D721Med (cell line): ENCODE data around the gene PCK1.

Source experiments
- DNase-seq: peaks from one replicate; pipeline ENCODE4 v3.0.0; 2011; ENCODE audit warnings: low spot score; ENCODE audit not compliant: insufficient read length
- FAIRE-seq: peaks from 2 replicates; lab custom pipeline; 2011; peaks lifted over from hg19 to GRCh38; lab: Jason Lieb, UNC
- TF ChIP-seq, protein P1 (sequence below): IDR thresholded peaks from 2 replicates; pipeline ENCODE4 v1.5.1; 2012; ENCODE audit warnings: mild to moderate bottlenecking, control low read depth; ENCODE audit not compliant: insufficient read depth; ENCODE audit errors: missing control alignments

PCK1 gene

DNA sequence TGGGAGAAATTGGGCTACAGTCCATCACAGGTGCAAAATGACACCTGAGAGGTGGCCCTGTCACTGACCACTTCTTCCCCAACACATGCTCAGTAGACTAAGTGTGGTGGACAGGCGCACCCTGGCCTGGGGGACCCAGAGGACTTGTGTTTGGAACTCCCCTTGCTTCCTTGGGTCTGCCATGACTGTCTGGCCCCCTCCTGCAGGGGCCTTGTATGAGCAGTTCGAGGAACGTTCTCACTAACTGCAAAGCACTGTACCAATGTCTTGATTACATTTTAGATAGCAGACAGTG, 4.0 kb upstream of the PCK1 start:
- FAIRE-seq = no peak
- no peak for DNase-seq

DNA sequence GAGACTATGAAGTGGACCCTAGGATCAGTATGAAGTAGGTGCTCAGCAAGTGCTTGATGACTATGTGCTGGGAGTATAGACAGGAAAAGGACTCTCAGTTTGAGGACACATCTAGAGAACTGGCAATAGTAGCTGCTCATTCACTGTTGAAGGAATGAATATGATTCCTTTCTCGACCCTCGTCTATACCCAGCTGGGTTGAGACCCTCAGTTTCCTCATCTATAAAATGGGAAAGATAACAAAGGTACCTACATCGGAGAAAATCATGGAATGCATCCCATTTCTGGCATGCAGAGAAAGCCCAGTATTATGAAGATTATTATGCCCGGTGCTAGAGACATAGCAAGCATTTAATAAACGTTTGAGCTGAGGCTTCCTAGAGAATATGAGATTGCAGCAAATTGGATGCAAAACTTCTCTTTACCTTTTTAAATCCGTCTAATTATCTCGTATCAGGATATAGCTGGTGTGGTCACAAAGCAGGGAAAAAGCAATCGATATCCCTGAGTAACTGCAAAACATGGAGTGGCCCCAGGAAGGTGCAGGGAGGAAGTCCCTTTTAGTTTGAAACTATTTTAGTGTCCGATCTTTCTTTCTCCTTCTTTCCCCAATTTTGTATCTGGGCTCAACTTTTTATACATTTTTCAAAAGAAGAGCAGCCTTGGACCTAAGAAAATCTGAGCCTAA, 2.8 kb upstream of the PCK1 start:
- FAIRE-seq (no peak), DNase-seq (no peak)
- TF ChIP-seq, protein P1, sequence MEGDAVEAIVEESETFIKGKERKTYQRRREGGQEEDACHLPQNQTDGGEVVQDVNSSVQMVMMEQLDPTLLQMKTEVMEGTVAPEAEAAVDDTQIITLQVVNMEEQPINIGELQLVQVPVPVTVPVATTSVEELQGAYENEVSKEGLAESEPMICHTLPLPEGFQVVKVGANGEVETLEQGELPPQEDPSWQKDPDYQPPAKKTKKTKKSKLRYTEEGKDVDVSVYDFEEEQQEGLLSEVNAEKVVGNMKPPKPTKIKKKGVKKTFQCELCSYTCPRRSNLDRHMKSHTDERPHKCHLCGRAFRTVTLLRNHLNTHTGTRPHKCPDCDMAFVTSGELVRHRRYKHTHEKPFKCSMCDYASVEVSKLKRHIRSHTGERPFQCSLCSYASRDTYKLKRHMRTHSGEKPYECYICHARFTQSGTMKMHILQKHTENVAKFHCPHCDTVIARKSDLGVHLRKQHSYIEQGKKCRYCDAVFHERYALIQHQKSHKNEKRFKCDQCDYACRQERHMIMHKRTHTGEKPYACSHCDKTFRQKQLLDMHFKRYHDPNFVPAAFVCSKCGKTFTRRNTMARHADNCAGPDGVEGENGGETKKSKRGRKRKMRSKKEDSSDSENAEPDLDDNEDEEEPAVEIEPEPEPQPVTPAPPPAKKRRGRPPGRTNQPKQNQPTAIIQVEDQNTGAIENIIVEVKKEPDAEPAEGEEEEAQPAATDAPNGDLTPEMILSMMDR = no peak

More for the DNA sequence above, 4.0 kb upstream of the PCK1 start:
- TF ChIP-seq, protein P1 = no peak

DNA sequence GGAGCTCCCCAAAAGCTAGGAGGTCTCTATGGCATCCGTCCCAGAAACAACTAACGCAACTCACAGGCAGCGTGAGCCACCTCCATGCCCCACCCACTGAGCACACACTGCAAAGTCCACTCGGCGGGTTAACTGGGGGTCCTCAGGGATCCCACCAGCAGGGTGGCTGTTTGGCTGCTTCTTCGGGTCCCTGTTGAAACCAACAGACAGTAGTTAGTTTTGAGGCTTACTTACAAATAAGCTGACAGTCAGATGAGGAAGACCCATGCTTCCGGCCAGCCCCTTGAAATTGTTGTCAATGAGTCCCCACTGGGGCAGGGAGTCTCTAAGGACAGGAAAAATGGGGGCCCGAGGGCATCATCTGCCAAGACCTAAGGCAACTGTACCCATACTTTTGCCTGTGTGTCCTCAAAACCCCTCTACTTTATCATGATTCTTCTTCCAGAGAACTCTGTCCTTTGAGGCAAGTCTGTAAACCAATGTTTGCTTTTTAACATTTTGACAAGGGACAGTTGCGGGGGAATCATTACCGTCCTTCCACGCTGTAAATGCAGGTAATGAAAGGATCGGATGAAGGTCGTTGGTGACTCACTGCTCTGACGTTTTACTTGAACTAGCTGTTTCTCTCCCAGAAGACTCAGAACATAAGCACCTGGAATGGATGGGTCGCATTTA, 2.2 kb upstream of the PCK1 start:
- DNase-seq (no peak), FAIRE-seq (no peak)
- TF ChIP-seq, protein P1 = no peak

DNA sequence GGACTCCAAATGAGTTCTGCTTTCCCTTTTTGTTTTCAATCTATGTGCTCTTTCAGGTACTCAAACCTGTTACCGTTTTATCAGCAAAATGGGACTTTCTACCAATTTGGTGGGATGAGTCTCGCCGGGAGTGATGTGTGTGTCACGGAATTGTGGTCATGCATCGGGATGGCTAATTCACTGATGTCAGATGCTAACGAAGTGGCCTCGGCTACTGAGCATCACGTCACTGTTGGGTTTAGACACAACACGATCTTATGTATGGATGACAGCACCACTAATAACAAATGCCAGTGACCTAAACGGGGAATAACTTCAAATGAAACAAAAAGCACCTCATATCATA, 1.6 kb upstream of the PCK1 start:
- no peak for DNase-seq
- TF ChIP-seq, protein P1 = no peak
- FAIRE-seq = no peak

DNA sequence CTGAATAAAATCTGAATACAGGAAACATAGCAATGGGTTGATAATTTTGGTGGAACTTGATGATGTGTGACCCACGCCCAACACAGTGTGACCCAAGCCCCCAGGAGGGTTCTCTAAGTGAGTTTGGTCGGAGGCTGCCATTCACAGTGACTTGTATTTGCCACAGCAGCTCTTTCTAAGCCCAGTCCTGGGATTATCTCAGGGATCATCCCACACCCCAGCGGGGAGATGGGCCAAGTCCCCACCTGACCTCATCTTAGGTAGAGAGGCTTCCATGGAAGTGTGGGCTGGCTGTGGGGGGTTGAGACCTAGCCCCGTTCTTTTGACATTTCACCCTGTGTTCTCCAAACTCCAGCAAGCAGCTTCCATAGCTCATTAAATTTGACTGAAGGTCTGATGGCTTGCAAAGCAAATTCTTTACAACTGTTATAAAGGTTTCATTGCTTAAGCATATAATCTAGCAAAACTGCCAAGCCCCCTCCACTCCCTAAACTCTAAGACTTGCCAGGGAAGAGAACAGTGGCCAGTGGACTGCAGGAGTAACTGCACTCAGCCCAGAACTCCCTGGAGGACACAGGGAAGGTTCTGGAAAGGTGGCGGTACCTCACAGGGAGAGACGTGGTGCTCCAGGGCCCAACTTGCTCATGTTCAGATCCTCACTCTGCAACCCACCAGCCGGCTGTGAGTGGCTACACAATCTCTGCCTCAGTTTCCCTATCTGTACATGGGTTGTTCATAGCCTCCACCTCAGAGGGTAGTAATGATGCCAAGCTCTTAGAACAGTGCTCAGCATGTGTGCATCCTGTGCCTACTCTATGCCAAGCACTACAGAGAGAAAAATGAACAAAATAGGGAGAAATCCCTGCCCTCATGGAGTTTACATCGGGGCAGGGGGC, 1.0 kb upstream of the PCK1 start:
- DNase-seq = no peak
- FAIRE-seq = no peak
- TF ChIP-seq, protein P1 = no peak

DNA sequence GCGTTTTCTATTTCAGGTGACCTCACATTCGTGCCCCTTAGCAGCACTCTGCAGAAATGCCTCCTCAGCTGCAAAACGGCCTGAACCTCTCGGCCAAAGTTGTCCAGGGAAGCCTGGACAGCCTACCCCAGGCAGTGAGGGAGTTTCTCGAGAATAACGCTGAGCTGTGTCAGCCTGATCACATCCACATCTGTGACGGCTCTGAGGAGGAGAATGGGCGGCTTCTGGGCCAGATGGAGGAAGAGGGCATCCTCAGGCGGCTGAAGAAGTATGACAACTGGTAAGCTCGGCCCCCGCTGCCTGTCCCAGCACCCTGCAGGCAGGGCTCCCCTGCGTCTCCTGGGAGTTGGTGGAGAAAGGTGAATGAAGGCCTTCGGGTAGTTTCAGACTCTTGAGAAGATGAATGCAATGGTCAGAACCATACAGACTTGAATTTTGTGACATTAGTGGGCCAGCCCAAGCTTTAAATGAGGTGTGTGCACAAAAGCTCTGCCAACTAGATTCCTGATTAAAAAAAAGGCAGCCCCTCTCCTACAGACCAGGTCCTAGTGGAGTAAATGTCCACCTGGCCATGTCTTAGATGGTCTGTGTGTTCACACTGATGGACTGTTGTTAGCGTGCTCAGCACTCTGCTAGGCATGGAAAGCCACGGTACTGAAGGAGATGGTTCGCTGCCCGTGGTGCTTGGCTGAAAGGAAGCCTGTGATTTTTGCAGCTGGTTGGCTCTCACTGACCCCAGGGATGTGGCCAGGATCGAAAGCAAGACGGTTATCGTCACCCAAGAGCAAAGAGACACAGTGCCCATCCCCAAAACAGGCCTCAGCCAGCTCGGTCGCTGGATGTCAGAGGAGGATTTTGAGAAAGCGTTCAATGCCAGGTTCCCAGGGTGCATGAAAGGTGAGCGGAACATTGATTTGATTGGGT, 708 bp downstream of the PCK1 start:
- no peak for FAIRE-seq

More for the DNA sequence above, 708 bp downstream of the PCK1 start:
- DNase-seq = no peak
- TF ChIP-seq, protein P1 = no peak
